Neural progenitor cell (in vitro differentiated cells): ENCODE data around the gene MAPK12. TPM values are rescaled to one million over a fixed set of nuclear protein-coding genes. Genes with fewer than 3 reads are reported as not detected.
"Not testable (repeated sequence)": the region's sequence is repeated elsewhere in the genome, so short reads cannot be mapped to it uniquely, and the experiment has no call there.

Experiments used
- DNase-seq: peaks from one replicate; pipeline ENCODE4 v3.0.0-alpha.2; 2016; ENCODE audit warnings: low spot score
- H2AFZ ChIP-seq: fragments of 200-600 bp; sonication (generic); replicated peaks from 2 replicates; pipeline ENCODE4 v1.6.1; 2016; ENCODE audit warnings: antibody characterized with exemption
- H3F3A ChIP-seq: fragments of 200-600 bp; sonication (generic); 2 replicates; pipeline ENCODE4 v1.6.1; 2016; ENCODE audit warnings: antibody characterized with exemption, low read depth
- H3K27ac ChIP-seq: fragments of 200-600 bp; sonication (generic); 2 replicates; pipeline ENCODE4 v1.5.1; 2016; ENCODE audit warnings: mild to moderate bottlenecking
- H3K27me3 ChIP-seq: fragments of 200-600 bp; sonication (generic); 2 replicates; pipeline ENCODE4 v1.6.1; 2016; ENCODE audit warnings: mild to moderate bottlenecking, moderate library complexity
- H3K36me3 ChIP-seq: fragments of 200-600 bp; sonication (generic); 2 replicates; pipeline ENCODE4 v1.5.1; 2016
- H3K4me1 ChIP-seq: fragments of 200-600 bp; sonication (generic); 2 replicates; pipeline ENCODE4 v1.6.1; 2016; ENCODE audit warnings: mixed run types
- H3K4me2 ChIP-seq: fragments of 200-600 bp; sonication (generic); 2 replicates; pipeline ENCODE4 v1.6.1; 2016
- H3K4me3 ChIP-seq: fragments of 200-600 bp; sonication (generic); 2 replicates; pipeline ENCODE4 v1.5.1; 2016
- H3K79me2 ChIP-seq: fragments of 200-600 bp; sonication (generic); 2 replicates; pipeline ENCODE4 v1.6.1; 2016; ENCODE audit warnings: low read depth
- H3K9ac ChIP-seq: fragments of 200-600 bp; sonication (generic); 2 replicates; pipeline ENCODE4 v1.6.1; 2016
- H3K9me3 ChIP-seq: fragments of 200-600 bp; sonication (generic); 2 replicates; pipeline ENCODE4 v1.5.1; 2016; ENCODE audit warnings: low read depth
- H4K20me1 ChIP-seq: fragments of 200-600 bp; sonication (generic); 2 replicates; pipeline ENCODE4 v1.6.1; 2016; ENCODE audit warnings: low read depth
- H3K27ac Mint-ChIP-seq: 3 replicates; pipeline ENCODE4 v1.8.0; 2021; ENCODE audit warnings: mixed read lengths
- H3K27me3 Mint-ChIP-seq: 2 replicates; pipeline ENCODE4 v1.8.0; 2022; ENCODE audit warnings: low read depth, mild to moderate bottlenecking, inconsistent platforms, moderate library complexity, mixed read lengths; ENCODE audit not compliant: insufficient read depth
- H3K36me3 Mint-ChIP-seq: 3 replicates; pipeline ENCODE4 v1.8.0; 2021; ENCODE audit warnings: mixed read lengths
- H3K4me1 Mint-ChIP-seq: 3 replicates; pipeline ENCODE4 v1.8.0; 2021; ENCODE audit warnings: mixed read lengths
- H3K4me3 Mint-ChIP-seq: 3 replicates; pipeline ENCODE4 v1.8.0; 2021; ENCODE audit warnings: mild to moderate bottlenecking, moderate library complexity, mixed read lengths
- H3K9me3 Mint-ChIP-seq: 3 replicates; pipeline ENCODE4 v1.8.0; 2020; ENCODE audit warnings: mixed read lengths
- CTCF ChIP-seq: fragments of 200-600 bp; sonication (generic); IDR thresholded peaks from 2 replicates; pipeline ENCODE4 v1.5.1; 2017; ENCODE audit warnings: antibody characterized with exemption, mild to moderate bottlenecking
- EZH2 ChIP-seq: fragments of 200-600 bp; sonication (generic); IDR thresholded peaks from 2 replicates; pipeline ENCODE4 v1.6.1; 2017; ENCODE audit warnings: antibody characterized with exemption, mild to moderate bottlenecking, moderate library complexity
- EZH2phosphoT487 ChIP-seq: fragments of 200-600 bp; sonication (generic); IDR thresholded peaks from 2 replicates; pipeline ENCODE4 v1.6.1; 2017; ENCODE audit warnings: antibody characterized with exemption
- total RNA-seq: library from RNA; depleted of rRNA; stranded (reverse); fragments of >200 nt; gene quantifications from 2 replicates; pipeline ENCODE4 v1.2.3, GENCODE V29; 2015; ENCODE audit warnings: low replicate concordance

MAPK12 gene
- total RNA-seq, 1 donor from 2014 or later, result 18.7 TPM

GRCh38 chr22:50205781-50206569, 55.5 kb downstream of the MAPK12 start:
- TF ChIP-seq CTCF (no peak), EZH2phosphoT487 (no peak), EZH2 (no peak)
- Histone ChIP-seq H3K9me3 (no peaks in the 10 kb centered on the region), H3K36me3 (peaks cover 12% of the 10 kb centered on the region), H3K4me1 (peaks cover 10% of the 10 kb centered on the region), H3K9ac (no peak overlapping the region), H4K20me1 (peaks cover 48% of the 10 kb centered on the region), H3K4me3 (no peak overlapping the region), H3K4me2 (no peak overlapping the region), H3K27ac (no peak overlapping the region), H3K27me3 (peaks cover 7% of the 10 kb centered on the region), H3F3A (peaks cover 3% of the 10 kb centered on the region), H3K79me2 (peaks cover 27% of the 10 kb centered on the region), H2AFZ (no peak overlapping the region)
- Mint-ChIP-seq H3K27me3 (peaks cover 6% of the 10 kb centered on the region), H3K4me1 (peaks cover 19% of the 10 kb centered on the region), H3K4me3 (no peak overlapping the region), H3K36me3 (peaks cover 32% of the 10 kb centered on the region), H3K9me3 (peaks cover 4% of the 10 kb centered on the region), H3K27ac (no peak overlapping the region)
- no peak for DNase-seq

- H2AFZ ChIP-seq, H3K27ac Mint-ChIP-seq, H3K27me3 Mint-ChIP-seq, H3K4me3 Mint-ChIP-seq, H3K27me3 ChIP-seq, H3K4me2 ChIP-seq, DNase-seq, H3F3A ChIP-seq, H3K9me3 ChIP-seq, H3K9me3 Mint-ChIP-seq, H3K4me1 ChIP-seq, H3K9ac ChIP-seq, H3K27ac ChIP-seq, H3K4me3 ChIP-seq: not testable (repeated sequence)
- peaks cover 45% of the 10 kb centered on the region for H4K20me1 ChIP-seq
- peaks cover 12% of the 10 kb centered on the region for H3K36me3 ChIP-seq
- Mint-ChIP-seq H3K4me1 (peaks cover 19% of the 10 kb centered on the region), H3K36me3 (peaks cover 30% of the 10 kb centered on the region)
- peaks cover 27% of the 10 kb centered on the region for H3K79me2 ChIP-seq
Observed at GRCh38 chr22:50204998-50205397, 56.5 kb downstream of the MAPK12 start.

GRCh38 chr22:50204571-50204970, 56.9 kb downstream of the MAPK12 start:
- Histone ChIP-seq H3K79me2 (peaks cover 27% of the 10 kb centered on the region), H3K36me3 (peaks cover 12% of the 10 kb centered on the region), H3K4me2 (no peak overlapping the region), H3F3A (peaks cover 11% of the 10 kb centered on the region), H3K4me3 (no peak overlapping the region), H2AFZ (no peak overlapping the region), H3K27me3 (peaks cover 7% of the 10 kb centered on the region), H3K9me3 (no peaks in the 10 kb centered on the region), H4K20me1 (peaks cover 46% of the 10 kb centered on the region), H3K4me1 (peaks cover 10% of the 10 kb centered on the region), H3K27ac (no peak overlapping the region), H3K9ac (no peak overlapping the region)
- Mint-ChIP-seq H3K36me3 (peaks cover 27% of the 10 kb centered on the region), H3K9me3 (peaks cover 4% of the 10 kb centered on the region), H3K27ac (no peak overlapping the region), H3K4me3 (no peak overlapping the region), H3K27me3 (peaks cover 4% of the 10 kb centered on the region), H3K4me1 (peaks cover 17% of the 10 kb centered on the region)
- TF ChIP-seq EZH2, result no peak
- no peak for TF ChIP-seq CTCF
- TF ChIP-seq EZH2phosphoT487, result no peak
- no peak for DNase-seq

GRCh38 chr22:50203288-50203687, 58.2 kb downstream of the MAPK12 start:
- peaks cover 7% of the 10 kb centered on the region for H3K27me3 ChIP-seq
- H3K4me1 ChIP-seq, result peaks cover 10% of the 10 kb centered on the region
- no peak overlapping the region for H3K4me3 ChIP-seq
- Mint-ChIP-seq H3K4me1 (peaks cover 20% of the 10 kb centered on the region), H3K9me3 (peaks cover 4% of the 10 kb centered on the region), H3K4me3 (no peak overlapping the region), H3K27ac (no peak overlapping the region), H3K27me3 (peaks cover 4% of the 10 kb centered on the region), H3K36me3 (peaks cover 27% of the 10 kb centered on the region)
- H2AFZ ChIP-seq, result no peak overlapping the region
- no peak for TF ChIP-seq EZH2phosphoT487
- no peak for TF ChIP-seq CTCF
- TF ChIP-seq EZH2, result no peak
- peaks cover 12% of the 10 kb centered on the region for H3K36me3 ChIP-seq
- peaks cover 21% of the 10 kb centered on the region for H3F3A ChIP-seq
- H3K27ac ChIP-seq, result no peak overlapping the region
- DNase-seq, result no peak
- H4K20me1 ChIP-seq, result peaks cover 50% of the 10 kb centered on the region
- no peak overlapping the region for H3K4me2 ChIP-seq
- H3K9me3 ChIP-seq, result no peaks in the 10 kb centered on the region
- H3K9ac ChIP-seq, result no peak overlapping the region
- H3K79me2 ChIP-seq, result peaks cover 27% of the 10 kb centered on the region
